ENCODE measurements around the gene MVP. TPM values are rescaled to one million over a fixed set of nuclear protein-coding genes. Genes with fewer than 3 reads are reported as not detected.
"Not testable (repeated sequence)": the region's sequence is repeated elsewhere in the genome, so short reads cannot be mapped to it uniquely, and the experiment has no call there.

The MVP gene
- 100 to 1,000 TPM in 2 of 6 donors, 10 to 100 TPM in 4; 58.8 to 123 (median 77.5) TPM for total RNA-seq
- 100 to 1,000 TPM; 119 to 179 TPM for polyA plus RNA-seq

DNA sequence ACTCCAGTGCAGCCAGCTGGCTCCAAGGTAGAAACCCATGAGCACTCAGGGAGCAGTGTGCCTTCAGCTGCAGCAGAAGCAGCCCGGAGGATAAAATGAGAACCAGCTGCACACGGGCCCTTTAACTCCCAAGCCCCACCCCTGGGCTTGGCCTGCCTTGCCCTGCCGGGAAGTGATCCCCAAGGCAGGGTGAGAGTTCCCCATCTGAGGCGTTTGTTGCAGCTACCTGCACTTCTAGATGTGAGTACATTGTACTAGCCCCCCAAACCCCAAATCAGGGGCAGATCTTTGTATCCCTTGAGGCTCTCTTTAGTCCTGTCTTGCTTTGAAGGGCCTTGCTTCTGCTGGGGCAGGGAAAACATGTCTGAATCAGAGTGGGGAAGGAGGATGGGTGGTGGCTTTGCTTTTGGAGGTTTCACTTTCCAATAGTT, at the start of gene MVP:
Gene MVP, plus strand, starts transcription at position 192 of the 431 bp plus-strand sequence. CDS start 10,088 bp downstream, outside the sequence.
- Histone ChIP-seq H3K36me3 (peaks cover 0 to 8% (median 0%) of the 10 kb centered on the region in 3 donors), H3K27me3 (no peaks in the 10 kb centered on the region), H3K4me1 (peaks cover 36 to 66% (median 50%) of the 10 kb centered on the region in 3 donors), H3K27ac (peak within 1 kb of the TSS; percentile 63 to 93 (median 87)), H3K4me3 (peak within 1 kb of the TSS; percentile 48 to 77 (median 54)), H3K9me3 (no peaks in the 10 kb centered on the region)
- DNase-seq (peak; percentile 76 to 87 (median 80)), ATAC-seq (peak; percentile 45 to 67 (median 60)), FAIRE-seq (no peak)
- TF ChIP-seq, protein P1, sequence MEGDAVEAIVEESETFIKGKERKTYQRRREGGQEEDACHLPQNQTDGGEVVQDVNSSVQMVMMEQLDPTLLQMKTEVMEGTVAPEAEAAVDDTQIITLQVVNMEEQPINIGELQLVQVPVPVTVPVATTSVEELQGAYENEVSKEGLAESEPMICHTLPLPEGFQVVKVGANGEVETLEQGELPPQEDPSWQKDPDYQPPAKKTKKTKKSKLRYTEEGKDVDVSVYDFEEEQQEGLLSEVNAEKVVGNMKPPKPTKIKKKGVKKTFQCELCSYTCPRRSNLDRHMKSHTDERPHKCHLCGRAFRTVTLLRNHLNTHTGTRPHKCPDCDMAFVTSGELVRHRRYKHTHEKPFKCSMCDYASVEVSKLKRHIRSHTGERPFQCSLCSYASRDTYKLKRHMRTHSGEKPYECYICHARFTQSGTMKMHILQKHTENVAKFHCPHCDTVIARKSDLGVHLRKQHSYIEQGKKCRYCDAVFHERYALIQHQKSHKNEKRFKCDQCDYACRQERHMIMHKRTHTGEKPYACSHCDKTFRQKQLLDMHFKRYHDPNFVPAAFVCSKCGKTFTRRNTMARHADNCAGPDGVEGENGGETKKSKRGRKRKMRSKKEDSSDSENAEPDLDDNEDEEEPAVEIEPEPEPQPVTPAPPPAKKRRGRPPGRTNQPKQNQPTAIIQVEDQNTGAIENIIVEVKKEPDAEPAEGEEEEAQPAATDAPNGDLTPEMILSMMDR (IDR thresholded peaks at IDR 0.05) = no peak
- intact Hi-C loops (cut with DNase I) = no loop called here
- WGBS, 2 donors = 0% methylated on average over 4 of the region's 4 CpGs

DNA sequence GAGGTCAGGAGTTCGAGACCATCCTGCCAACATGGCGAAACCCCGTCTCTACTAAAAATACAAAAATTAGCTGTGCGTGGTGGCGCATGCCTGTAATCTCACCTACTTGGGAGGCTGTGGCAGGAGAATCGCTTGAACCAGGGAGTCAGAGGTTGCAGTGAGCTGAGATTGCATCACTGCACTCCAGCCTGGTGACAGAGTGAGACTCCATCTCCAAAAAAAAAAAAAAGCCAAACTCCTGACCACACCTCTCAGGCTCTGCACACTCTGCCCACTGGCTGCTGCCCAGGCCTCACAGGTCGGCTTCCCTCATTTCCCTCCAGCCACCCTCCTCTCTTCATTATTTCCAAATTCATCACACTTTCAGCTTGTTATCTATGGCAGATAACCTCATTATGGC, 47.9 kb upstream of the MVP start:
- H3K9me3 ChIP-seq; intact Hi-C loops (cut with DNase I); H3K4me1 ChIP-seq; FAIRE-seq; DNase-seq; H3K27me3 ChIP-seq; H3K4me3 ChIP-seq; H3K36me3 ChIP-seq; H3K27ac ChIP-seq: not testable (repeated sequence)
- peak in 3 of 4 donors; percentile 35 to 51 (median 48) for ATAC-seq
- 85 to 91% methylated on average over 7 of the region's 7 CpGs for WGBS, 2 donors

DNA sequence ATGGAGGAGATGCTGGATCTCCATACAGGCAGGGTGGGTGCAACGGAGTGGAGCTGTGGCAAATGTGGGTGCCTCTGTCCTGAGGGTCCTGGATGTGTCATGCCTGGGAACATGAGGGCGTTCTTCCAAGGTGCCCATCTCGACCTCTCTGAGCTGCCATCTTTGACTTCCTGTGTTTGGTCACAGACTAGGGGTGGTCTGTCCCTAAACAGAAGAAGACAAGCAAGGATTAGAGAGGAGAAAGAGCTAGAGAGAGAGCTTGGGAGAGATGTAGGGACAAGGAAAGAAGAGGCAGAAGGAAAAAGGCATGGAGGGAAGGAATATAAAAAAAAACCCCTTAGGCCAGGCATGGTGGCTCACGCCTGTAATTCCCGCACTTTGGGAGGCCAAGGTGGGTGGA, 45.5 kb upstream of the MVP start:
- intact Hi-C loops (cut with DNase I) = no loop called here
- FAIRE-seq = no peak

DNA sequence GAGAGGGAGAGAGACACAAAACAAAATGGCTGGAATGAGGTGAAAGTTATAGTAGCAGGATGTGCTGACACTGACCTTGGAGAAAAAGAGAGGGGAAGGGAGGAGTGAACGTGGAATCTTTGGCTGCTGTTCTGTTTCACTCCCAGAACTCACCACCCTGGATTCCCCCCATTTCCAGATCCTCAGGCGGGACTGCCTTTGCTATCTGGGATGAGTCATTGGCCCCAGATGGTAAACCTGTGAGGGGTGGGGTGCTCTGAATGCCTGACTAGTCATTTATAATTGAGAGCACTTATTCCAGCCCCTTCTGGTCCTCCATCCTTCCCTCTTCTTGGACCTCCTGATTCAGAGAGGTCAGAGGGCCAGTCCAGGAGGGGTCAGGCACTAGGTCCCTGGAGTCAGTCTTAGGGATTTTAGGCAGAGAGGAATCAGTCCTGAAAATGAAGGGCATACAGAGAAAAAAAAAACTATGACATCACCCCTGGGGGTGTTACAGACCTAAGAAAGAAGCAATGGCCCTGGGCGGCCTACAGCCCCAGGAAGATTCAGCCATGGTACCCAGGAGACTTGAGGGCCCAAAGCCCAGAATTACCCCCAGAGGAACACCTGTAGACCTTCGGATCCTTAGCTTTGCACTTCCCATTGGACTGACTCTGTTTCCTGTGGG, 44.4 kb upstream of the MVP start:
- H3K9me3 ChIP-seq = no peaks in the 10 kb centered on the region
- FAIRE-seq (no peak), ATAC-seq (no peak), DNase-seq (no peak)
- H3K4me3 ChIP-seq = no peak overlapping the region
- H3K27me3 ChIP-seq = no peaks in the 10 kb centered on the region
- WGBS, 2 donors = 81 to 83% methylated on average over 4 of the region's 4 CpGs
- H3K27ac ChIP-seq = no peak overlapping the region
- TF ChIP-seq, protein P1 (IDR thresholded peaks at IDR 0.05) = no peak
- intact Hi-C loops (cut with DNase I) = no loop called here
- H3K36me3 ChIP-seq = no peaks in the 10 kb centered on the region
- H3K4me1 ChIP-seq = no peaks in the 10 kb centered on the region

More for the DNA sequence above, 45.5 kb upstream of the MVP start:
- Histone ChIP-seq H3K4me3 (no peak overlapping the region), H3K36me3 (no peaks in the 10 kb centered on the region), H3K27me3 (no peaks in the 10 kb centered on the region), H3K9me3 (no peaks in the 10 kb centered on the region), H3K27ac (no peak overlapping the region), H3K4me1 (no peaks in the 10 kb centered on the region)
- DNase-seq (no peak), ATAC-seq (no peak)
- WGBS, 2 donors = 90 to 96% methylated on average over 5 of the region's 5 CpGs
- TF ChIP-seq, protein P1 (IDR thresholded peaks at IDR 0.05) = no peak

DNA sequence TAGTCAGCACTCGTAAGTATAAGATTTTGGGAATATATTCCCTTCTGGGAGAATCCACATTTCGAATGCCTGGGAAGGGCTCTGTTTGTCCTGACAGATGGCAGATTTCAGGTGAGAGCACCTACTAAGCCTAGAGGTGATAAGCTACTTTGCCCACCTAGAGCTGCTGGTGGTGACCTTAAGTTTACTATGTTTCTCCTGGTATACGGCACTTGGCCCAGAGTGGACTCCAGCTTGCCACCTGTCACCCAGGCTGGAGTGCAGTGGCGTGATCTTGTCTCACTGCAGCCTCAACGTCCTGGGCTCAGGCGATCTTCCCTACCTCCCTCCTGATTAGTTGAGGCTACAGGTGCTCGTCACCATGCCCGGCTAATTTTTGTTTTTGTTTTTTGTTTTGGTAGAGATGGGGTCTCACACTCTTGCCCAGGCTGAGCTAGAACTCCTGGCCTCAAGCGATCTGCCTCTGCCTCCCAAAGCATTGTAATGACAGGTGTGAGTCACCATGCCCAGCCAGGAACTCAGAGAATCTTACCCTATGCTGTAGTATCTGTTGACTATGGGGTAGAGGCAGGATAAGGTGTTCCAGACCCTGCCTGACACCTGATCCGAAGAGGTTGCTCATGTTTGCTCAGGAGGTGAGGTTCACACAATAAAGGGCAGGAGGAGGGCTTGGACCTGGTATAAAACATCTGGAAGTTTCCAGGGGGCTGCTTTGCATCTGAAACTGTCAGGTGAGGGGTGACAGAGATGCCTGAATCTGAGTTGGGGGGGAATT, 42.5 kb upstream of the MVP start, which contains the start of gene ZG16:
Gene ZG16, plus strand, starts transcription at position 681 of the 775 bp plus-strand sequence. CDS start 1,011 bp downstream, outside the sequence.
- TF ChIP-seq, protein P1 (IDR thresholded peaks at IDR 0.05) = no peak
- Histone ChIP-seq H3K27ac (no peak within 1 kb of the TSS), H3K27me3 (no peaks in the 10 kb centered on the region), H3K9me3 (no peaks in the 10 kb centered on the region), H3K4me3 (no peak within 1 kb of the TSS), H3K4me1 (no peaks in the 10 kb centered on the region), H3K36me3 (no peaks in the 10 kb centered on the region)
- intact Hi-C loops (cut with DNase I) = no loop called here
- WGBS, 2 donors = 65 to 67% methylated on average over 10 of the region's 10 CpGs
- ATAC-seq = peak; percentile 73 to 90 (median 86)
- no peak for FAIRE-seq
- peak in 3 of 6 donors; percentile 41 to 53 (median 42) for DNase-seq
